Smooth muscle cell of trachea (primary cell): Measurements from ENCODE around the gene H3-3A. TPM values are rescaled to one million over a fixed set of nuclear protein-coding genes. Genes with fewer than 3 reads are reported as not detected.

ENCODE experiments used
- total RNA-seq: library from RNA; depleted of rRNA; stranded (reverse); fragments of >200 nt; gene quantifications from 2 replicates; pipeline ENCODE4 v1.2.1, GENCODE V29; 2014

H3-3A gene
- 75.1 and 150 TPM in 2 replicates for total RNA-seq

GRCh38 chr1:226062558-226063223, at the start of gene H3-3A:
H3-3A (plus strand) TSS chr1:226062716; CDS start chr1:226064352, 1,636 bp downstream.

Other genes starting within 250 kb of the H3-3A start
- 22.5 and 25.8 TPM in 2 replicates for gene TMEM63A, start 180.3 kb upstream of the H3-3A start, total RNA-seq
- not detected in 2 replicates for gene LEFTY1, start 173.6 kb upstream of the H3-3A start, total RNA-seq
- gene PYCR2, start 138.5 kb upstream of the H3-3A start, total RNA-seq: 29.1 and 44.0 TPM in 2 replicates
- not detected in 2 replicates for gene LEFTY2, start 121.5 kb upstream of the H3-3A start, total RNA-seq
- 15.3 and 15.5 TPM in 2 replicates for gene SDE2, start 63.4 kb upstream of the H3-3A start, total RNA-seq
- 74.3 and 75.6 TPM in 2 replicates for gene ACBD3, start 124.0 kb downstream of the H3-3A start, total RNA-seq
- gene MIXL1, start 160.9 kb downstream of the H3-3A start, total RNA-seq: under 0.01 TPM in 1 of 2 replicates, not detected in the other
- gene LIN9, start 246.4 kb downstream of the H3-3A start, total RNA-seq: 2.2 and 7.3 TPM in 2 replicates